K562 (cell line): ENCODE results near the gene EIPR1. TPM values are rescaled to one million over a fixed set of nuclear protein-coding genes. Genes with fewer than 3 reads are reported as not detected.
A peak's percentile ranks its signal among the peaks of the same experiment; 100 is the strongest.

Experiments
- BCL6 ChIP-seq: fragments of 250-450 bp; sonication (Bioruptor Pico); IDR thresholded peaks from 2 replicates; pipeline ENCODE4 v1.4.0; 2020
- BHLHE40 ChIP-seq: IDR thresholded peaks from 2 replicates; pipeline ENCODE4 v1.6.1; 2011; ENCODE audit warnings: low read length, improper control_type of control experiment
- CREM ChIP-seq: IDR thresholded peaks from 2 replicates; pipeline ENCODE4 v1.6.1; 2014; ENCODE audit warnings: antibody characterized with exemption, low read depth
- FUS ChIP-seq: fragments of 200-400 bp; formaldehyde crosslinking; optimal IDR thresholded peaks from 2 replicates; pipeline ENCODE3; 2017; ENCODE audit warnings: low read depth, low read length
- GTF2F1 ChIP-seq: IDR thresholded peaks from 2 replicates; pipeline ENCODE4 v1.6.1; 2011; ENCODE audit warnings: low read depth, low read length, improper control_type of control experiment
- KAT2B ChIP-seq: IDR thresholded peaks from one replicate; pipeline ENCODE4 v1.6.1; 2012; ENCODE audit warnings: low read depth, mild to moderate bottlenecking, control low read depth, inconsistent platforms, low read length, moderate library complexity
- MEF2A ChIP-seq: IDR thresholded peaks from 2 replicates; pipeline ENCODE4 v1.6.1; 2011; ENCODE audit warnings: low read depth, mild to moderate bottlenecking, low read length, moderate library complexity; ENCODE audit not compliant: control insufficient read depth
- MYBL2 ChIP-seq, 2 experiments: fragments of 450-650 bp in 1 of 2; sonication (generic) in 1 of 2; formaldehyde crosslinking in 1 of 2; IDR thresholded peaks; 2 replicates each; pipeline versions ENCODE4 v1.6.1 to v1.8.1; 2017 to 2022; ENCODE audit warnings: borderline replicate concordance in 1 of 2, inconsistent platforms in 1 of 2, low read depth in 1 of 2, mild to moderate bottlenecking in 1 of 2, missing genetic modification reagents in 1 of 2, moderate library complexity in 1 of 2
- POLR2H ChIP-seq: IDR thresholded peaks from 2 replicates; pipeline ENCODE4 v1.6.1; 2016; ENCODE audit warnings: missing genetic modification characterization, low read depth, mild to moderate bottlenecking, control low read depth, missing compliant biosample characterization, moderate library complexity
- RBM17 ChIP-seq: fragments of 200-400 bp; formaldehyde crosslinking; IDR thresholded peaks from 2 replicates; pipeline ENCODE4 v1.6.1; 2017; ENCODE audit warnings: low read depth, mild to moderate bottlenecking, low read length, borderline replicate concordance
- RBM34 ChIP-seq: fragments of 200-400 bp; formaldehyde crosslinking; IDR thresholded peaks from 2 replicates; pipeline ENCODE4 v1.6.1; 2018; ENCODE audit warnings: low read length, borderline replicate concordance; ENCODE audit not compliant: insufficient read depth
- SMAD1 ChIP-seq: fragments of 150-350 bp; IDR thresholded peaks from 2 replicates; pipeline ENCODE4 v1.6.1; 2014; ENCODE audit warnings: low read length, low read depth; ENCODE audit not compliant: partially characterized antibody
- SRSF3 ChIP-seq: fragments of 200-400 bp; formaldehyde crosslinking; IDR thresholded peaks from 2 replicates; pipeline ENCODE4 v1.6.1; 2016; ENCODE audit warnings: mild to moderate bottlenecking, low read length, moderate library complexity; ENCODE audit not compliant: insufficient read depth
- STAT5A ChIP-seq: IDR thresholded peaks from 2 replicates; pipeline ENCODE4 v1.6.1; 2012; ENCODE audit warnings: low read length, inconsistent platforms, borderline replicate concordance
- ZFP1 ChIP-seq: fragments of 450-650 bp; formaldehyde crosslinking; IDR thresholded peaks from 2 replicates; pipeline ENCODE4 v1.4.0; 2020; ENCODE audit warnings: mild to moderate bottlenecking, mixed read lengths
- ZKSCAN1 ChIP-seq: fragments of 150-350 bp; IDR thresholded peaks from 2 replicates; pipeline ENCODE4 v1.6.1; 2016; ENCODE audit warnings: low read depth, low read length
- ZNF121 ChIP-seq: sonication (generic); formaldehyde crosslinking; conservative IDR thresholded peaks from 2 replicates; pipeline ENCODE4 v1.8.0; 2022; ENCODE audit warnings: missing genetic modification reagents
- polyA plus RNA-seq, 8 experiments: library from polyadenylated mRNA; depleted of rRNA in 4 of 8; stranded (reverse) in 5 of 8; unstranded in 3 of 8; fragments of >200 nt; fragmentation: Nextera tagmentation in 2 of 8; fragmentation: Illumina TruSeq in 1 of 8; extraction: Ambion mirVana in 2 of 8; extraction: Trizol in 1 of 8; gene quantifications; 2 replicates each; pipeline versions ENCODE4 v1.2.1 to v1.2.3, GENCODE V29; 2011 to 2014; ENCODE audit warnings: inconsistent platforms in 1 of 8, missing spikeins in 1 of 8
- total RNA-seq, 7 experiments: library from RNA; depleted of rRNA in 6 of 7; stranded (reverse); fragments of >200 nt in 6 of 7; fragmentation: Illumina TruSeq in 2 of 7; extraction: Trizol in 2 of 7; gene quantifications; 2 replicates each; pipeline versions ENCODE4 v1.2.1 to v1.2.3, GENCODE V29; 2011 to 2021; ENCODE audit warnings: low replicate concordance in 1 of 7
- TF ChIP-seq, protein P1 (sequence below): fragments of 200-800 bp; sonication (Bioruptor generic); IDR thresholded peaks from 2 replicates; pipeline ENCODE4 v1.6.1; 2016; ENCODE audit warnings: missing genetic modification characterization, missing compliant biosample characterization
- TF ChIP-seq, protein P2 (sequence below): fragments of 450-650 bp; IDR thresholded peaks from 2 replicates; pipeline ENCODE4 v1.6.1; 2016; ENCODE audit warnings: missing biosample characterization, missing genetic modification characterization
- TF ChIP-seq, protein P3 (sequence below): fragments of 250-450 bp; sonication (Bioruptor Pico); IDR thresholded peaks from 2 replicates; pipeline ENCODE4 v1.8.0; 2021; ENCODE audit warnings: moderate library complexity, mild to moderate bottlenecking, inconsistent platforms

EIPR1 gene
- total and polyA plus RNA-seq, 9 of the 15 experiments (the other 6 are each of a cell fraction or from before 2014, with no cell fraction given): 19.9 to 54.4 (median 35.9) TPM

- TF ChIP-seq, protein P1, sequence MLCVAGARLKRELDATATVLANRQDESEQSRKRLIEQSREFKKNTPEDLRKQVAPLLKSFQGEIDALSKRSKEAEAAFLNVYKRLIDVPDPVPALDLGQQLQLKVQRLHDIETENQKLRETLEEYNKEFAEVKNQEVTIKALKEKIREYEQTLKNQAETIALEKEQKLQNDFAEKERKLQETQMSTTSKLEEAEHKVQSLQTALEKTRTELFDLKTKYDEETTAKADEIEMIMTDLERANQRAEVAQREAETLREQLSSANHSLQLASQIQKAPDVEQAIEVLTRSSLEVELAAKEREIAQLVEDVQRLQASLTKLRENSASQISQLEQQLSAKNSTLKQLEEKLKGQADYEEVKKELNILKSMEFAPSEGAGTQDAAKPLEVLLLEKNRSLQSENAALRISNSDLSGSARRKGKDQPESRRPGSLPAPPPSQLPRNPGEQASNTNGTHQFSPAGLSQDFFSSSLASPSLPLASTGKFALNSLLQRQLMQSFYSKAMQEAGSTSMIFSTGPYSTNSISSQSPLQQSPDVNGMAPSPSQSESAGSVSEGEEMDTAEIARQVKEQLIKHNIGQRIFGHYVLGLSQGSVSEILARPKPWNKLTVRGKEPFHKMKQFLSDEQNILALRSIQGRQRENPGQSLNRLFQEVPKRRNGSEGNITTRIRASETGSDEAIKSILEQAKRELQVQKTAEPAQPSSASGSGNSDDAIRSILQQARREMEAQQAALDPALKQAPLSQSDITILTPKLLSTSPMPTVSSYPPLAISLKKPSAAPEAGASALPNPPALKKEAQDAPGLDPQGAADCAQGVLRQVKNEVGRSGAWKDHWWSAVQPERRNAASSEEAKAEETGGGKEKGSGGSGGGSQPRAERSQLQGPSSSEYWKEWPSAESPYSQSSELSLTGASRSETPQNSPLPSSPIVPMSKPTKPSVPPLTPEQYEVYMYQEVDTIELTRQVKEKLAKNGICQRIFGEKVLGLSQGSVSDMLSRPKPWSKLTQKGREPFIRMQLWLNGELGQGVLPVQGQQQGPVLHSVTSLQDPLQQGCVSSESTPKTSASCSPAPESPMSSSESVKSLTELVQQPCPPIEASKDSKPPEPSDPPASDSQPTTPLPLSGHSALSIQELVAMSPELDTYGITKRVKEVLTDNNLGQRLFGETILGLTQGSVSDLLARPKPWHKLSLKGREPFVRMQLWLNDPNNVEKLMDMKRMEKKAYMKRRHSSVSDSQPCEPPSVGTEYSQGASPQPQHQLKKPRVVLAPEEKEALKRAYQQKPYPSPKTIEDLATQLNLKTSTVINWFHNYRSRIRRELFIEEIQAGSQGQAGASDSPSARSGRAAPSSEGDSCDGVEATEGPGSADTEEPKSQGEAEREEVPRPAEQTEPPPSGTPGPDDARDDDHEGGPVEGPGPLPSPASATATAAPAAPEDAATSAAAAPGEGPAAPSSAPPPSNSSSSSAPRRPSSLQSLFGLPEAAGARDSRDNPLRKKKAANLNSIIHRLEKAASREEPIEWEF (CRISPR knock-in tag): no peak
- TF ChIP-seq STAT5A (no peak), RBM34 (no peak), SMAD1 (no peak), GTF2F1 (0 out of 2 replicates have a peak, but pooled peaks have one; percentile 26), MYBL2 (IDR thresholded peaks at IDR 0.05; ENCODE audit: low read depth) (no peak; the same call in 1 of the 2 replicates), MYBL2 (CRISPR knock-in tag; IDR thresholded peaks at IDR 0.05; ENCODE audit: borderline replicate concordance) (no peak), KAT2B (no peak), POLR2H (tag) (peak; percentile 80), ZFP1 (CRISPR knock-in tag) (no peak), CREM (peak; percentile 93), BHLHE40 (no peak), SRSF3 (no peak), RBM17 (no peak), BCL6 (CRISPR knock-in tag) (no peak), ZKSCAN1 (peak; percentile 62), FUS (no peak), ZNF121 (peak; percentile 34; the same call in 1 of the 2 replicates), MEF2A (no peak)
- TF ChIP-seq, protein P2, sequence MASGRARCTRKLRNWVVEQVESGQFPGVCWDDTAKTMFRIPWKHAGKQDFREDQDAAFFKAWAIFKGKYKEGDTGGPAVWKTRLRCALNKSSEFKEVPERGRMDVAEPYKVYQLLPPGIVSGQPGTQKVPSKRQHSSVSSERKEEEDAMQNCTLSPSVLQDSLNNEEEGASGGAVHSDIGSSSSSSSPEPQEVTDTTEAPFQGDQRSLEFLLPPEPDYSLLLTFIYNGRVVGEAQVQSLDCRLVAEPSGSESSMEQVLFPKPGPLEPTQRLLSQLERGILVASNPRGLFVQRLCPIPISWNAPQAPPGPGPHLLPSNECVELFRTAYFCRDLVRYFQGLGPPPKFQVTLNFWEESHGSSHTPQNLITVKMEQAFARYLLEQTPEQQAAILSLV: no peak
- TF ChIP-seq, protein P3, sequence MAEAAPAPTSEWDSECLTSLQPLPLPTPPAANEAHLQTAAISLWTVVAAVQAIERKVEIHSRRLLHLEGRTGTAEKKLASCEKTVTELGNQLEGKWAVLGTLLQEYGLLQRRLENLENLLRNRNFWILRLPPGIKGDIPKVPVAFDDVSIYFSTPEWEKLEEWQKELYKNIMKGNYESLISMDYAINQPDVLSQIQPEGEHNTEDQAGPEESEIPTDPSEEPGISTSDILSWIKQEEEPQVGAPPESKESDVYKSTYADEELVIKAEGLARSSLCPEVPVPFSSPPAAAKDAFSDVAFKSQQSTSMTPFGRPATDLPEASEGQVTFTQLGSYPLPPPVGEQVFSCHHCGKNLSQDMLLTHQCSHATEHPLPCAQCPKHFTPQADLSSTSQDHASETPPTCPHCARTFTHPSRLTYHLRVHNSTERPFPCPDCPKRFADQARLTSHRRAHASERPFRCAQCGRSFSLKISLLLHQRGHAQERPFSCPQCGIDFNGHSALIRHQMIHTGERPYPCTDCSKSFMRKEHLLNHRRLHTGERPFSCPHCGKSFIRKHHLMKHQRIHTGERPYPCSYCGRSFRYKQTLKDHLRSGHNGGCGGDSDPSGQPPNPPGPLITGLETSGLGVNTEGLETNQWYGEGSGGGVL (CRISPR knock-in tag): no peak
Observed at GRCh38 chr2:3377612-3378432, at the start of gene EIPR1 (continued).
